ENCODE measurements around the gene IGLL5. TPM values are rescaled to one million over a fixed set of nuclear protein-coding genes. Genes with fewer than 3 reads are reported as not detected.

IGLL5 gene
- polyA plus RNA-seq, 2 of the 4 experiments (the other 2 are of a cell fraction) = not detected

- no peak for TF ChIP-seq SREBF2 (IDR thresholded peaks at IDR 0.05)
- no peak for TF ChIP-seq TP53 (CRISPR knock-in tag; IDR thresholded peaks at IDR 0.05)
- TF ChIP-seq MAFK (IDR thresholded peaks at IDR 0.05; ENCODE audit: partially characterized antibody) = no peak
- TF ChIP-seq HEYL (CRISPR knock-in tag; IDR thresholded peaks at IDR 0.05) = no peak
- TF ChIP-seq POLR2AphosphoS2 (conservative IDR thresholded peaks at IDR 0.05; ENCODE audit: low read length) = no peak
- TF ChIP-seq CHD2 (IDR thresholded peaks at IDR 0.05; ENCODE audit: low read length, partially characterized antibody) = no peak
- TF ChIP-seq, protein P1, sequence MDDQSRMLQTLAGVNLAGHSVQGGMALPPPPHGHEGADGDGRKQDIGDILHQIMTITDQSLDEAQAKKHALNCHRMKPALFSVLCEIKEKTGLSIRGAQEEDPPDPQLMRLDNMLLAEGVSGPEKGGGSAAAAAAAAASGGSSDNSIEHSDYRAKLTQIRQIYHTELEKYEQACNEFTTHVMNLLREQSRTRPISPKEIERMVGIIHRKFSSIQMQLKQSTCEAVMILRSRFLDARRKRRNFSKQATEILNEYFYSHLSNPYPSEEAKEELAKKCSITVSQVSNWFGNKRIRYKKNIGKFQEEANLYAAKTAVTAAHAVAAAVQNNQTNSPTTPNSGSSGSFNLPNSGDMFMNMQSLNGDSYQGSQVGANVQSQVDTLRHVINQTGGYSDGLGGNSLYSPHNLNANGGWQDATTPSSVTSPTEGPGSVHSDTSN (IDR thresholded peaks at IDR 0.05) = no peak
- TF ChIP-seq HES2 (IDR thresholded peaks at IDR 0.05) = no peak
- TF ChIP-seq SMC3 (IDR thresholded peaks at IDR 0.05) = no peak
- TF ChIP-seq CBX2 (IDR thresholded peaks at IDR 0.05; ENCODE audit: borderline replicate concordance, low read depth) = no peak
- no peak for TF ChIP-seq POLR2A (IDR thresholded peaks at IDR 0.05; ENCODE audit: low read length)
- no peak for TF ChIP-seq ELK1 (IDR thresholded peaks at IDR 0.05; ENCODE audit: low read depth, low read length)
- CTCF ChIA-PET = no interaction called here
- H3K4me1 ChIP-seq = no peaks in the 10 kb centered on the region
- no peak overlapping the region for H3K27ac ChIP-seq
- no peak for FAIRE-seq
- POLR2A ChIA-PET = no interaction called here
- H3K4me2 ChIP-seq = no peak overlapping the region
- H3K9me3 ChIP-seq = no peaks in the 10 kb centered on the region
- H3K4me3 ChIP-seq = no peak overlapping the region
- DNase-seq (ENCODE audit: low read depth in 1 of 2, low spot score in 1 of 2) = no peak
- no peak for ATAC-seq
Measured at GRCh38 chr22:22841598-22841997, 46.0 kb upstream of the IGLL5 start.

- ChIA-PET POLR2A (no interaction called here), CTCF (no interaction called here)
- Histone ChIP-seq H3K4me1 (no peaks in the 10 kb centered on the region), H3K27ac (no peak overlapping the region), H3K9me3 (no peaks in the 10 kb centered on the region), H3K4me3 (no peak overlapping the region), H3K4me2 (no peak overlapping the region)
- no peak for FAIRE-seq
- ATAC-seq = no peak
- TF ChIP-seq, protein P2, sequence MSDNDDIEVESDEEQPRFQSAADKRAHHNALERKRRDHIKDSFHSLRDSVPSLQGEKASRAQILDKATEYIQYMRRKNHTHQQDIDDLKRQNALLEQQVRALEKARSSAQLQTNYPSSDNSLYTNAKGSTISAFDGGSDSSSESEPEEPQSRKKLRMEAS (IDR thresholded peaks at IDR 0.05) = no peak
- no peak for TF ChIP-seq REST (IDR thresholded peaks at IDR 0.05)
- TF ChIP-seq CBX8 (IDR thresholded peaks at IDR 0.05) = no peak
- TF ChIP-seq TP53 (CRISPR knock-in tag; IDR thresholded peaks at IDR 0.05) = no peak
- TF ChIP-seq MAFK (IDR thresholded peaks at IDR 0.05; ENCODE audit: partially characterized antibody) = no peak
- no peak for TF ChIP-seq SREBF2 (IDR thresholded peaks at IDR 0.05)
- no peak for TF ChIP-seq PHF8 (IDR thresholded peaks at IDR 0.05; ENCODE audit: borderline replicate concordance, low read depth)
- TF ChIP-seq CBX2 (IDR thresholded peaks at IDR 0.05; ENCODE audit: borderline replicate concordance, low read depth) = no peak
- DNase-seq (ENCODE audit: low read depth in 1 of 2, low spot score in 1 of 2) = no peak
Measured at GRCh38 chr22:22842085-22842484, 45.5 kb upstream of the IGLL5 start.

- no peaks in the 10 kb centered on the region for H3K9me3 ChIP-seq
- CTCF ChIA-PET = no interaction called here
- H3K27ac ChIP-seq = no peak overlapping the region
- ATAC-seq = no peak
- no peak overlapping the region for H3K4me3 ChIP-seq
- H3K4me2 ChIP-seq = no peak overlapping the region
- POLR2A ChIA-PET = no interaction called here
- no peak for TF ChIP-seq HES2 (IDR thresholded peaks at IDR 0.05)
- no peak for TF ChIP-seq FOXS1 (CRISPR knock-in tag; IDR thresholded peaks at IDR 0.05)
- TF ChIP-seq NPAS2 (CRISPR knock-in tag; IDR thresholded peaks at IDR 0.05; ENCODE audit: borderline replicate concordance) = no peak
- no peak for TF ChIP-seq HOXB5 (CRISPR knock-in tag; IDR thresholded peaks at IDR 0.05)
- no peak for TF ChIP-seq HDAC2 (IDR thresholded peaks at IDR 0.05)
- no peak for TF ChIP-seq HEYL (CRISPR knock-in tag; IDR thresholded peaks at IDR 0.05)
- TF ChIP-seq POLR2AphosphoS2 (conservative IDR thresholded peaks at IDR 0.05; ENCODE audit: low read length) = no peak
- no peak for TF ChIP-seq HOXA7 (CRISPR knock-in tag; IDR thresholded peaks at IDR 0.05)
- no peak for TF ChIP-seq FOSL2 (IDR thresholded peaks at IDR 0.05)
- no peak for TF ChIP-seq FOSL2 (CRISPR knock-in tag; IDR thresholded peaks at IDR 0.05)
- TF ChIP-seq EP300 (IDR thresholded peaks at IDR 0.05) = no peak
- TF ChIP-seq CEBPB (IDR thresholded peaks at IDR 0.05) = no peak
- TF ChIP-seq CTCF (IDR thresholded peaks at IDR 0.05) = no peak
- no peak for TF ChIP-seq EHMT2 (IDR thresholded peaks at IDR 0.05; ENCODE audit: low read depth)
- no peak for FAIRE-seq
- no peaks in the 10 kb centered on the region for H3K4me1 ChIP-seq
- 94% methylated on average over 1 of the region's 1 CpG for WGBS (ENCODE audit: missing lambda C conversion rate)
- no peak for DNase-seq (ENCODE audit: low read depth in 1 of 2, low spot score in 1 of 2)
Measured at GRCh38 chr22:22843848-22844247, 43.8 kb upstream of the IGLL5 start.

All from A549 (cell line).